CD14-positive monocyte (primary cell): Measurements from ENCODE around the gene TNNT2. TPM values are rescaled to one million over a fixed set of nuclear protein-coding genes. Genes with fewer than 3 reads are reported as not detected.

Experiments
- DNase-seq, 3 donors: peaks; one replicate each; pipeline ENCODE4 v3.0.0-alpha.2; 2011 to 2022
- H2AFZ ChIP-seq: 2 replicates; pipeline ENCODE4 v1.6.0; 2012; ENCODE audit warnings: mild to moderate bottlenecking, low read depth, low read length, inconsistent platforms; ENCODE audit not compliant: insufficient read depth, poor library complexity, severe bottlenecking
- H3K27ac ChIP-seq, 2 donors: 1 replicate in 1 of 2; 2 replicates in 1 of 2; pipeline ENCODE4 v1.5.1; 2012 to 2013; ENCODE audit warnings: low read length in 2 of 2, control low read depth in 1 of 2, inconsistent platforms in 1 of 2, low read depth in 1 of 2, mild to moderate bottlenecking in 1 of 2
- H3K27me3 ChIP-seq, 2 donors: one replicate each; pipeline versions ENCODE4 v1.6.0 to v1.6.1; 2011 to 2013; ENCODE audit warnings: low read length in 2 of 2; ENCODE audit not compliant: control insufficient read depth in 2 of 2, insufficient read depth in 2 of 2
- H3K36me3 ChIP-seq, 2 donors: replicated peaks in 1 of 2; 1 replicate in 1 of 2; 2 replicates in 1 of 2; pipeline versions ENCODE4 v1.5.1 to v1.6.1; 2012 to 2013; ENCODE audit warnings: low read length in 2 of 2, control low read depth in 1 of 2, inconsistent platforms in 1 of 2, mild to moderate bottlenecking in 1 of 2; ENCODE audit not compliant: insufficient read depth in 2 of 2, control insufficient read depth in 1 of 2
- H3K4me1 ChIP-seq, 2 donors: 1 replicate in 1 of 2; 2 replicates in 1 of 2; pipeline versions ENCODE4 v1.5.1 to v1.6.1; 2012 to 2013; ENCODE audit warnings: low read length in 2 of 2, control low read depth in 1 of 2, inconsistent platforms in 1 of 2, mild to moderate bottlenecking in 1 of 2, moderate library complexity in 1 of 2; ENCODE audit not compliant: insufficient read depth in 2 of 2, control insufficient read depth in 1 of 2
- H3K4me2 ChIP-seq: replicated peaks from 2 replicates; pipeline ENCODE3; 2012; ENCODE audit warnings: low read length, moderate library complexity, mild to moderate bottlenecking; ENCODE audit not compliant: poor library complexity, severe bottlenecking; ENCODE audit errors: extremely low read depth
- H3K4me3 ChIP-seq, 3 experiments: fragments of 200-600 bp in 1 of 3; sonication (generic) in 1 of 3; replicated peaks in 1 of 3; 1 replicate in 2 of 3; 2 replicates in 1 of 3; pipeline ENCODE4 v1.5.1; 2011 to 2013; ENCODE audit warnings: low read length in 3 of 3, mild to moderate bottlenecking in 3 of 3, control low read depth in 2 of 3, low read depth in 2 of 3, inconsistent platforms in 1 of 3, moderate library complexity in 1 of 3
- H3K79me2 ChIP-seq: 2 replicates; pipeline ENCODE4 v1.6.0; 2012; ENCODE audit warnings: mild to moderate bottlenecking, control low read depth, inconsistent platforms, low read length, moderate library complexity; ENCODE audit not compliant: insufficient read depth
- H3K9ac ChIP-seq: 2 replicates; pipeline ENCODE4 v1.6.0; 2017; ENCODE audit warnings: low read length, mild to moderate bottlenecking; ENCODE audit not compliant: insufficient read depth, poor library complexity, severe bottlenecking
- H3K9me3 ChIP-seq, 2 donors: replicated peaks in 1 of 2; 1 replicate in 1 of 2; 2 replicates in 1 of 2; pipeline versions ENCODE4 v1.5.1 to v1.6.1; 2012 to 2013; ENCODE audit warnings: low read length in 2 of 2, control low read depth in 1 of 2; ENCODE audit not compliant: control insufficient read depth in 1 of 2, insufficient read depth in 1 of 2
- H4K20me1 ChIP-seq: 2 replicates; pipeline ENCODE4 v1.6.0; 2012; ENCODE audit warnings: mild to moderate bottlenecking, low read length, control low read depth, moderate library complexity; ENCODE audit not compliant: insufficient read depth
- H3K27ac Mint-ChIP-seq, 7 donors: one replicate each; pipeline ENCODE4 v1.8.0; 2020; ENCODE audit warnings: mild to moderate bottlenecking in 7 of 7, mixed read lengths in 7 of 7, moderate library complexity in 6 of 7, inconsistent platforms in 2 of 7
- H3K27me3 Mint-ChIP-seq, 3 donors: one replicate each; pipeline ENCODE4 v1.8.0; 2021 to 2022; ENCODE audit warnings: low read depth in 3 of 3, mild to moderate bottlenecking in 3 of 3, mixed read lengths in 3 of 3, moderate library complexity in 3 of 3, inconsistent platforms in 1 of 3
- H3K36me3 Mint-ChIP-seq, 2 donors: one replicate each; pipeline ENCODE4 v1.8.0; 2020; ENCODE audit warnings: mixed read lengths in 2 of 2, inconsistent platforms in 1 of 2, mild to moderate bottlenecking in 1 of 2
- H3K4me1 Mint-ChIP-seq: one replicate; pipeline ENCODE4 v1.8.0; 2020; ENCODE audit warnings: mild to moderate bottlenecking, mixed read lengths
- H3K4me3 Mint-ChIP-seq, 2 donors: one replicate each; pipeline ENCODE4 v1.8.0; 2020; ENCODE audit warnings: mild to moderate bottlenecking in 2 of 2, mixed read lengths in 2 of 2, moderate library complexity in 1 of 2
- H3K9me3 Mint-ChIP-seq, 7 donors: one replicate each; pipeline ENCODE4 v1.8.0; 2020 to 2022; ENCODE audit warnings: mixed read lengths in 7 of 7, mild to moderate bottlenecking in 6 of 7, moderate library complexity in 6 of 7, inconsistent platforms in 2 of 7
- CTCF ChIP-seq: fragments of 200-600 bp; IDR thresholded peaks from one replicate; pipeline ENCODE4 v1.8.0; 2022; ENCODE audit warnings: antibody characterized with exemption, mild to moderate bottlenecking
- WGBS: methylation state at CpG from one replicate; pipeline ENCODE4 v1.1.5; 2013; ENCODE audit warnings: missing lambda C conversion rate; ENCODE audit not compliant: insufficient coverage; 5-methylcytosine and 5-hydroxymethylcytosine counted together
- intact Hi-C, 2 donors: fragments of 100-400 bp; cut with micrococcal nuclease; formaldehyde crosslinking; loops; one replicate each; pipeline versions ENCODE4 v1.15.0 to v1.15.1; 2023
- polyA plus RNA-seq, 3 donors: library from polyadenylated mRNA; depleted of rRNA in 1 of 3; unstranded in 2 of 3; stranded (reverse) in 1 of 3; fragments of 300-500 nt in 2 of 3; fragments of >200 nt in 1 of 3; fragmentation: Illumina TruSeq in 2 of 3; gene quantifications; 1 replicate in 2 of 3; 2 replicates in 1 of 3; pipeline ENCODE4 v1.2.3, GENCODE V29; 2012 to 2021

Gene TNNT2
- polyA plus RNA-seq, 3 donors, result not detected

GRCh38 chr1:201397675-201398074 is 20.2 kb upstream of the TNNT2 start:
- no peak overlapping the region for H3K27ac Mint-ChIP-seq
- Histone ChIP-seq H3K4me2 (no peak overlapping the region), H3K27me3 (peaks cover 26 to 45% of the 10 kb centered on the region in 2 donors), H3K79me2 (no peaks in the 10 kb centered on the region), H3K9ac (no peak overlapping the region), H3K27ac (no peak overlapping the region), H3K4me3 (no peak overlapping the region), H4K20me1 (no peaks in the 10 kb centered on the region), H3K4me1 (no peaks in the 10 kb centered on the region), H2AFZ (no peak overlapping the region), H3K9me3 (peaks cover 0 to 9% of the 10 kb centered on the region in 2 donors), H3K36me3 (no peaks in the 10 kb centered on the region)
- peak overlapping the region in 1 of 2 donors; percentile 68 for H3K4me3 Mint-ChIP-seq
- WGBS, result 100% methylated on average over 1 of the region's 2 CpGs
- no peaks in the 10 kb centered on the region for H3K4me1 Mint-ChIP-seq
- peaks cover 13 to 41% (median 20%) of the 10 kb centered on the region in 3 donors for H3K27me3 Mint-ChIP-seq
- no peak for DNase-seq
- no peak for TF ChIP-seq CTCF
- intact Hi-C loops, result no loop called here
- H3K9me3 Mint-ChIP-seq, result peaks cover 0 to 10% (median 0%) of the 10 kb centered on the region in 7 donors
- no peaks in the 10 kb centered on the region for H3K36me3 Mint-ChIP-seq

GRCh38 chr1:201396861-201397464 is 19.5 kb upstream of the TNNT2 start:
- peaks cover 13 to 41% (median 20%) of the 10 kb centered on the region in 3 donors for H3K27me3 Mint-ChIP-seq
- intact Hi-C loops, result no loop called here
- no peaks in the 10 kb centered on the region for H3K4me1 Mint-ChIP-seq
- no peak for DNase-seq
- no peaks in the 10 kb centered on the region for H3K79me2 ChIP-seq
- no peak overlapping the region for H3K4me2 ChIP-seq
- H3K9me3 ChIP-seq, result peaks cover 0 to 9% of the 10 kb centered on the region in 2 donors
- whole genome bisulfite sequencing, result 91% methylated on average over 10 of the region's 10 CpGs
- TF ChIP-seq CTCF, result no peak
- no peak overlapping the region for H3K4me3 ChIP-seq
- no peaks in the 10 kb centered on the region for H3K4me1 ChIP-seq
- peaks cover 26 to 45% of the 10 kb centered on the region in 2 donors for H3K27me3 ChIP-seq
- H3K9ac ChIP-seq, result no peak overlapping the region
- no peak overlapping the region for H3K4me3 Mint-ChIP-seq
- no peak overlapping the region for H3K27ac ChIP-seq
- no peaks in the 10 kb centered on the region for H3K36me3 ChIP-seq
- no peak overlapping the region for H2AFZ ChIP-seq
- H3K36me3 Mint-ChIP-seq, result no peaks in the 10 kb centered on the region
- no peaks in the 10 kb centered on the region for H4K20me1 ChIP-seq
- H3K9me3 Mint-ChIP-seq, result peaks cover 0 to 10% (median 0%) of the 10 kb centered on the region in 7 donors
- peak overlapping the region in 1 of 7 donors; percentile 15 for H3K27ac Mint-ChIP-seq
